ENCODE measurements around the gene C19orf85. TPM values are rescaled to one million over a fixed set of nuclear protein-coding genes. Genes with fewer than 3 reads are reported as not detected.

C19orf85 gene
- total and polyA plus RNA-seq, 11 donors, result not detected

DNA sequence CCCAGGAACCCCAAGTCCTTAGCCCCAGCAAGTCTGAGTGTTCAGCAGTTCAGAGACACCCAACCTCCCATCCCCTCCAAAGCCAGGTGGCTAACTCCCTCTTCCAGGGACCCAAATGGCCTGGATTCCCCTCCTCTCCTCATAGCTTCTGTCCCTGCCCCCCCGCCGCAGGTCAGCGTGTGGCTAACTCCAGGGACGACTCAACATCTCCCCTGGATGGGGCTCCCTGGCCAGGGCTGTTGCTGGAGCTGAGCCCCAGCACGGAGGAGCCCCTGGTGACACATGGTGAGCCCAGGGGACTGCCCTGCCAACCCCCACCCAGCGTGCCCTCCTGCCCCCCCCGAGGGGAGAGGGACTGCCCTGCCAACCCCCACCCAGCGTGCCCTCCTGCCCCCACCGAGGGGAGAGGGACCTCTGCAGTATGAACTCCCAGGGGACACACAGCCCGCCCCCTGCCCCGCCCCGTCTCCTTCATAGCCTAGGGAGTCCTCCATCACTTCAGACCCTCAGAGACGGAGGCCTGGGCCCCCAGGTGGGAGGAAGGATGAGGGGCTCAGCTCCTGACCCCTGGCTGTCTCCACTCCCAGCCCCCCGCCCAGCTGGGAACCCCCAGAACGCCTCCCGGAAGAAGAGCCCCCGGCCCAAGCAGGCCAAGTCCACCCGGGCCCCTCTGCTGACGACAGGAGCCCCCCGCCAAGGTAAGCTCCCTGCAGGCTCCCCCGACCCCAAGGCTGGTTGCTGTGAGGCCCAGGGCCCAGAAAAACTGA is 25.3 kb upstream of the C19orf85 start:
- peak overlapping the region in 2 of 12 donors; percentile 49 to 98 for H3K27ac ChIP-seq
- TF ChIP-seq POLR2A (IDR thresholded peaks at IDR 0.05), result no peak
- TF ChIP-seq, protein P1, sequence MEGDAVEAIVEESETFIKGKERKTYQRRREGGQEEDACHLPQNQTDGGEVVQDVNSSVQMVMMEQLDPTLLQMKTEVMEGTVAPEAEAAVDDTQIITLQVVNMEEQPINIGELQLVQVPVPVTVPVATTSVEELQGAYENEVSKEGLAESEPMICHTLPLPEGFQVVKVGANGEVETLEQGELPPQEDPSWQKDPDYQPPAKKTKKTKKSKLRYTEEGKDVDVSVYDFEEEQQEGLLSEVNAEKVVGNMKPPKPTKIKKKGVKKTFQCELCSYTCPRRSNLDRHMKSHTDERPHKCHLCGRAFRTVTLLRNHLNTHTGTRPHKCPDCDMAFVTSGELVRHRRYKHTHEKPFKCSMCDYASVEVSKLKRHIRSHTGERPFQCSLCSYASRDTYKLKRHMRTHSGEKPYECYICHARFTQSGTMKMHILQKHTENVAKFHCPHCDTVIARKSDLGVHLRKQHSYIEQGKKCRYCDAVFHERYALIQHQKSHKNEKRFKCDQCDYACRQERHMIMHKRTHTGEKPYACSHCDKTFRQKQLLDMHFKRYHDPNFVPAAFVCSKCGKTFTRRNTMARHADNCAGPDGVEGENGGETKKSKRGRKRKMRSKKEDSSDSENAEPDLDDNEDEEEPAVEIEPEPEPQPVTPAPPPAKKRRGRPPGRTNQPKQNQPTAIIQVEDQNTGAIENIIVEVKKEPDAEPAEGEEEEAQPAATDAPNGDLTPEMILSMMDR (IDR thresholded peaks at IDR 0.05), result no peak
- ATAC-seq (no peak), DNase-seq (no peak)
- H3K9me3 ChIP-seq, result no peaks in the 10 kb centered on the region
- intact Hi-C loops (cut with DNase I), result no loop called here
- peaks cover 0 to 14% (median 0%) of the 10 kb centered on the region in 9 donors for H3K27me3 ChIP-seq
- no peaks in the 10 kb centered on the region for H3K36me3 ChIP-seq
- peaks cover 0 to 62% (median 39%) of the 10 kb centered on the region in 12 donors for H3K4me1 ChIP-seq
- H3K4me3 ChIP-seq, result no peak overlapping the region
- 57 to 73% (median 71%) methylated on average over 9 to 21 of the region's 21 CpGs for WGBS, 4 donors

DNA sequence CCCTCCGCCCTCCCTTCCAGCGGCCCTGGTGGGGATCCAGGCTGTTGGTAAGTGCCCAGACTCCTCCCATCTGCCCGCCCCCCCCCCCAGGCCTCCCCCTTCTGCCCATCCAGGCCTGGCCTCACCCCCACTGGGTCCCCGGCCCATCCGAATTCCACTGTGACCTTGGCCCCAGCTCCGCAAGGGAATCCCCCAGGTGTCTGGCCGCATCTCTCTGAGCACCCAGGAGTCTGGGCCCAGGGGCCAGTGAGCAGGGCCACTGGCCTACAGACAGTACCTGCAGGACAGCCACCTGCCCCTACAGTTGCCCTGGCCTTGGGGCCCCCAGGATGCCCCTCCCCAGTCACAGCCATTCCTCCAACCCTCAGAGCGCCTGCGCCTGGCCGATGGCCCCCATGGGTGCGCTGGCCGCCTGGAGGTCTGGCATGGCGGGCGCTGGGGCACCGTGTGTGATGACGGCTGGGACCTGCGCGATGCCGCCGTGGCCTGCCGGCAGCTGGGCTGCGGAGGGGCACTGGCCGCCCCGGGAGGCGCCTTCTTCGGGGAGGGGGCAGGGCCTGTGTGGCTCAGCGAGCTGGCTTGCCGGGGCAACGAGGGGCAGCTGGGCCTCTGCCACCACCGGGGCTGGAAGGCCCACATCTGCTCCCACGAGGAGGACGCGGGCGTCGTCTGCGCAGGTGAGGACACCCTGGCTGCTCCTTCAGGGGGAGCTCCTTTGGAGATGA is 24.6 kb upstream of the C19orf85 start:
- TF ChIP-seq, protein P1 (IDR thresholded peaks at IDR 0.05), result no peak
- TF ChIP-seq POLR2A (IDR thresholded peaks at IDR 0.05), result no peak
- intact Hi-C loops (cut with DNase I), result no loop called here
- H3K4me3 ChIP-seq, result no peak overlapping the region
- H3K27me3 ChIP-seq, result peaks cover 0 to 16% (median 0%) of the 10 kb centered on the region in 9 donors
- H3K27ac ChIP-seq, result peak overlapping the region in 4 of 12 donors; percentile 34 to 98 (median 65)
- ATAC-seq (no peak), DNase-seq (peak in 2 of 5 donors; percentile 19 to 20)
- no peaks in the 10 kb centered on the region for H3K9me3 ChIP-seq
- H3K36me3 ChIP-seq, result no peaks in the 10 kb centered on the region
- 64 to 82% (median 73%) methylated on average over 8 to 36 of the region's 36 CpGs for WGBS, 4 donors
- peaks cover 5 to 69% (median 44%) of the 10 kb centered on the region in 12 donors for H3K4me1 ChIP-seq

- H3K9me3 ChIP-seq, result no peaks in the 10 kb centered on the region
- H3K27ac ChIP-seq, result peak within 1 kb of the TSS; percentile 68 to 98 (median 86)
- peaks cover 0 to 3% (median 0%) of the 10 kb centered on the region in 9 donors for H3K36me3 ChIP-seq
- peak within 1 kb of the TSS in 7 of 12 donors; percentile 15 to 44 (median 36) for H3K4me3 ChIP-seq
- ATAC-seq (peak in 1 of 4 donors; percentile 4), DNase-seq (peak in 3 of 5 donors; percentile 67 to 73 (median 68))
- 18 to 25% (median 21%) methylated on average over 12 to 18 of the region's 21 CpGs for WGBS, 4 donors
- peaks cover 7 to 68% (median 45%) of the 10 kb centered on the region in 12 donors for H3K4me1 ChIP-seq
- intact Hi-C loops (cut with DNase I), result no loop called here
- H3K27me3 ChIP-seq, result peaks cover 0 to 6% (median 0%) of the 10 kb centered on the region in 9 donors
- TF ChIP-seq POLR2A (IDR thresholded peaks at IDR 0.05), result no peak
- TF ChIP-seq, protein P1 (IDR thresholded peaks at IDR 0.05), result no peak
These were observed 23.6 kb upstream of the C19orf85 start, which contains the start of gene SSC5D for GRCh38 chr19:55487924-55488687. Gene SSC5D, plus strand, starts transcription at chr19:55488436. Its CDS starts 154 bp downstream, at chr19:55488590.

All from heart left ventricle (tissue), 16 donors.